GM12874 (cell line): ENCODE measurements around the gene PDZD4.

Source experiments
- CTCF ChIP-seq: IDR thresholded peaks from 2 replicates; pipeline ENCODE4 v1.5.1; 2011; ENCODE audit warnings: low read depth, mild to moderate bottlenecking, control low read depth, low read length, moderate library complexity; ENCODE audit not compliant: insufficient read depth

PDZD4 gene

GRCh38 chrX:153870791-153871360 lies 40.5 kb upstream of the PDZD4 start:
- TF ChIP-seq CTCF = 0 out of 2 replicates have a peak, but pooled peaks have one; percentile 5

GRCh38 chrX:153870288-153870690 lies 39.9 kb upstream of the PDZD4 start:
- no peak for TF ChIP-seq CTCF

- TF ChIP-seq CTCF = no peak
Observed at GRCh38 chrX:153869473-153870287, 39.3 kb upstream of the PDZD4 start.

- TF ChIP-seq CTCF = no peak
Observed at GRCh38 chrX:153868576-153869472, 38.5 kb upstream of the PDZD4 start.

GRCh38 chrX:153867671-153868070 lies 37.3 kb upstream of the PDZD4 start:
- TF ChIP-seq CTCF = no peak

- TF ChIP-seq CTCF = no peak
Observed at GRCh38 chrX:153867139-153867538, 36.8 kb upstream of the PDZD4 start.

GRCh38 chrX:153866302-153867019 lies 36.1 kb upstream of the PDZD4 start:
- no peak for TF ChIP-seq CTCF
